Activated effector memory CD4-positive, alpha-beta T cell treated with anti-CD3 and anti-CD28 coated beads, Interleukin-2, amount 50 U/mL, for 16 hours (primary cell): ENCODE measurements around the gene RHOF.
"Not testable (repeated sequence)": the region's sequence is repeated elsewhere in the genome, so short reads cannot be mapped to it uniquely, and the experiment has no call there.

ENCODE experiments used
- DNase-seq: peaks from one replicate; pipeline ENCODE4 v3.0.0-alpha.2; 2020

The RHOF gene

GRCh38 chr12:121791671-121792551 lies 1.6 kb downstream of the RHOF start:
- DNase-seq = peak; percentile 81

GRCh38 chr12:121790785-121791184 lies 2.7 kb downstream of the RHOF start:
- DNase-seq = not testable (repeated sequence)

- DNase-seq = peak; percentile 98
Measured at GRCh38 chr12:121789800-121790728, 3.4 kb downstream of the RHOF start.

- DNase-seq = peak; percentile 82
Measured at GRCh38 chr12:121789233-121789781, 4.2 kb downstream of the RHOF start.

- no peak for DNase-seq
Measured at GRCh38 chr12:121788176-121788818, 5.2 kb downstream of the RHOF start.

- DNase-seq = peak; percentile 85
Measured at GRCh38 chr12:121787063-121788025, 6.1 kb downstream of the RHOF start.

GRCh38 chr12:121786440-121786825 lies 7.1 kb downstream of the RHOF start:
- peak; percentile 78 for DNase-seq

- DNase-seq = no peak
Measured at GRCh38 chr12:121784460-121784859, 9.0 kb downstream of the RHOF start.

- no peak for DNase-seq
Measured at GRCh38 chr12:121783766-121784165, 9.7 kb downstream of the RHOF start.

- peak; percentile 88 for DNase-seq
Measured at GRCh38 chr12:121781998-121782979, 11.2 kb downstream of the RHOF start.

- no peak for DNase-seq
Measured at GRCh38 chr12:121781484-121781997, 11.9 kb downstream of the RHOF start.

GRCh38 chr12:121780429-121780828 lies 13.1 kb downstream of the RHOF start:
- no peak for DNase-seq

GRCh38 chr12:121779422-121779895 lies 14.0 kb downstream of the RHOF start:
- no peak for DNase-seq

- no peak for DNase-seq
Measured at GRCh38 chr12:121778567-121779421, 14.7 kb downstream of the RHOF start.

- peak; percentile 96 for DNase-seq
Measured at GRCh38 chr12:121776190-121777098, 17.0 kb downstream of the RHOF start.

- no peak for DNase-seq
Measured at GRCh38 chr12:121775501-121775900, 18.0 kb downstream of the RHOF start.

GRCh38 chr12:121774968-121775474 lies 18.5 kb downstream of the RHOF start:
- DNase-seq = no peak
